GM12873 (cell line): Measurements from ENCODE around the gene JARID2.

Experiments
- TF ChIP-seq, protein P1 (sequence below): IDR thresholded peaks from 2 replicates; pipeline ENCODE4 v1.5.1; 2012; ENCODE audit warnings: low read depth, mild to moderate bottlenecking, moderate library complexity, low read length, control low read depth; ENCODE audit not compliant: insufficient read depth; ENCODE audit errors: missing control alignments

The JARID2 gene

DNA sequence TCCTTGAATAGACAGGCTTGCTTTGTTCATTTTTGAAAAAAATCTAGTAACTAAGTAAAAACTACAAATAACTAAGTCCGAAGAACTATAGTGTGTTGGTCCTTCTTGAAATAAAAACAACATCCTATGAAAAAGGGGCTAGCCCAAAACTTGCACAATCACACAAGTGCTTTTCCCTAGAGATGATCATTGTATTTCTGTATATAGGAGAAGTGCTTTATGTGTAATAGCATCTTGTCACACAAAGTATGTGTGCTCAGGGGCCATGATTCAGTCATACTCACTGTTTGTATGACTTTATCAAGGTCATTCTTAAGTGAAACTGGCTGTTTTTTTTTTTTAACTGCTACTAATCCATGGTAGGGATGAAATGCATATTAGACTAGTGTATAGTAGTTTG, 237.2 kb downstream of the JARID2 start:
- TF ChIP-seq, protein P1, sequence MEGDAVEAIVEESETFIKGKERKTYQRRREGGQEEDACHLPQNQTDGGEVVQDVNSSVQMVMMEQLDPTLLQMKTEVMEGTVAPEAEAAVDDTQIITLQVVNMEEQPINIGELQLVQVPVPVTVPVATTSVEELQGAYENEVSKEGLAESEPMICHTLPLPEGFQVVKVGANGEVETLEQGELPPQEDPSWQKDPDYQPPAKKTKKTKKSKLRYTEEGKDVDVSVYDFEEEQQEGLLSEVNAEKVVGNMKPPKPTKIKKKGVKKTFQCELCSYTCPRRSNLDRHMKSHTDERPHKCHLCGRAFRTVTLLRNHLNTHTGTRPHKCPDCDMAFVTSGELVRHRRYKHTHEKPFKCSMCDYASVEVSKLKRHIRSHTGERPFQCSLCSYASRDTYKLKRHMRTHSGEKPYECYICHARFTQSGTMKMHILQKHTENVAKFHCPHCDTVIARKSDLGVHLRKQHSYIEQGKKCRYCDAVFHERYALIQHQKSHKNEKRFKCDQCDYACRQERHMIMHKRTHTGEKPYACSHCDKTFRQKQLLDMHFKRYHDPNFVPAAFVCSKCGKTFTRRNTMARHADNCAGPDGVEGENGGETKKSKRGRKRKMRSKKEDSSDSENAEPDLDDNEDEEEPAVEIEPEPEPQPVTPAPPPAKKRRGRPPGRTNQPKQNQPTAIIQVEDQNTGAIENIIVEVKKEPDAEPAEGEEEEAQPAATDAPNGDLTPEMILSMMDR = no peak

DNA sequence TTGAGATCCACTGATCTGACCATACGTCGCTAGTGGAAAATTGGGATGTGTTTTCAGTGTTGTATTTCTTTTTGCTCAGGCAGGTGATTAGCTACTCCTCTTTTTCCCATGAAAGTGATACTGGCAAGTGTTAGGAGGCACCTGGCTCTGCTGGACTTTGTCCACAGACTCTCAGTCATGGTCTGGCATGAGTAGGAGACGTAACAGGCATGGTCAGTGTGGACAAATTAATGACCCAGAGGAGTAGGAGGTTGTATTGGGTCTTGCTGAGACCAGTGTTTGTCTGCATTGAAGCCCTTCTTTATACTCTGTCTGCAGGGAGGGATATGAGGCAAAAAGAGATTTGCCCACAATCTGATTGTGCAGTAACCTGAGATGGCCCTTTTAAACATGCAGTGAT, 238.3 kb downstream of the JARID2 start:
- TF ChIP-seq, protein P1 = no peak

DNA sequence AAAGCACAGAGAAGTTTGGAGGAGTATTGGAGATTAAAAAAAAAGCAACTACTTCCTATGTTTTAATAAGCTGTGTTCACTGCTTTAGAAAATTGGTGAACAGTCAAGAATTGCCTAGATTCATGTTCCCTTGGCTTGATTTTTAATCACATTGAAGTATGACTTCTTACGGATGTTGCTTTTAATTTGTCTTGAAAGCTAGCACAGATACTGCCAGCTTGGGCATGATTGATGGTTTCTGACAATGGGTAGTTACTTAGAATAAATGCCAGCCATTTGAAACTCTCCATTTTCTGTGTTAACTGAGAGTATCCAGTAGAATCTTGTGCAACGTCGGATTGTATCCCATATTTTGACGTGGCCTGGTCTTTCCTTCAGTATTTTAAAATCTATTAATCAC, 239.0 kb downstream of the JARID2 start:
- TF ChIP-seq, protein P1 = no peak

DNA sequence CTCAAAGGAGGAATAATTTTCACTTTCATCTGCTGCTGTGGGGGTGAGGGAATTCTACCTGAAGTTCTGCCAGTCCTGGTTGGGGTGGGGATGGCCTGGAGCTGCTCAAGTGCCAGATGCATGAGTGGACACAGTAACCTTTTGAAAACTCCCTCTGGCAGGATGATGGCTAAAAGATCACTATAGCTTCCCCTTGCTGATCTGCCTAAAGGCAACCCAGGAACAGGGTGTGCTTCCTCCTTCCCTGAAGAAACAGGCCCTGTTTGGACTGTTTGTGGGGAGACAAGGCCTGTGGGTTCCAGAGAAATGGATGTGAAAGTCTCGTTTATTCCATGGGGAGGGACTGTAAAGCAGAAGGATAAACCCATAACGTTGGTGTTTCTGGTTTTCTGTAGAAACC, 240.1 kb downstream of the JARID2 start:
- TF ChIP-seq, protein P1 = no peak

DNA sequence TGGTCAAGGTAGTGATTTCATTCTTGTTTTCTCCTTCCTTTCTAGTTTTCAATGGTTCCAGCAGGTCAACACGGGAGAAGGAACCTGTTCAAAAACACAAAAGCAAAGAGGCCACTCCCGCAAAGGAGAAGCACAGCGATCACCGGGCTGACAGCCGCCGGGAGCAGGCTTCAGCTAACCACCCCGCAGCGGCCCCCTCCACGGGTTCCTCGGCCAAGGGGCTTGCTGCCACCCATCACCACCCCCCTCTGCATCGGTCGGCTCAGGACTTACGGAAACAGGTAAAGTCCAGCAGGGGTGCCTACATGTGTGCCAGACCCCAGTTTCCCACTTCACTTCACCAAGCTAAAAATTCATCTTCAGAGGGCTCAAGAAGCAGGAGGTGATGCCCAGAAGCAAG, 241.4 kb downstream of the JARID2 start:
- TF ChIP-seq, protein P1 = no peak

DNA sequence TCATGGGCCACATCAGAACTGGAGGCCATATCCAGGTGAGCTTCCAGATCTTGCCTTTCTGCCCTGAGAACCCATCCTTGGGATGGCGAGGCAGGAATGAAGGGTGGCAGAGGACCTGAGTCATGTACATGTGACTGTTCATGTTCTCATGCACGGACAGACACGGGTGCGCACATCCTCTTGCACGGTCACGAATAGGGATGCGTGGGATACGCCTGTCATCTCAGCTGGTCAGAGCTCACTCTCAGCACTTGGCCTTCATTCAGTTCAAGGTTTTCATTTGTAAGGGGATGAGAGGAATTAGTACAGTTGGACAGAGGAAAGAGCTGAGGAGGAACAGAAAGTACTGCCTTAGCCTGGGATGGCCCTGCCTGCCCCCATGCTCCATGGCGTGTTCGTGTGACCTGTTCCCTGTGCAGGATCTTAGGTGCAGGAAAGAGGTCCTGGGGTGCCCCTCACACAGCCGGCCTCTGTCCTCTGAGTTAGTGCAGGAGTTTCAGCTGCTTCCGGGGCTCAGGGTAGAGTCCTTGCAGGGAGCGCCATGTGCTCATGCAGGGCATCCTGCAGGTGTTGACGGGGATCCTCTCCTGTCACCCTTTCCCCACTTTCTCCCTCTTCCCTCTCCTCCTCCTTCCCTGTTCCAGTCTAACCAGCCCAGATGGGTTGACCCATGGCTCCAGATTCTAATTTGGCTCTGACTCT, 243.5 kb downstream of the JARID2 start:
- TF ChIP-seq, protein P1 = no peak

DNA sequence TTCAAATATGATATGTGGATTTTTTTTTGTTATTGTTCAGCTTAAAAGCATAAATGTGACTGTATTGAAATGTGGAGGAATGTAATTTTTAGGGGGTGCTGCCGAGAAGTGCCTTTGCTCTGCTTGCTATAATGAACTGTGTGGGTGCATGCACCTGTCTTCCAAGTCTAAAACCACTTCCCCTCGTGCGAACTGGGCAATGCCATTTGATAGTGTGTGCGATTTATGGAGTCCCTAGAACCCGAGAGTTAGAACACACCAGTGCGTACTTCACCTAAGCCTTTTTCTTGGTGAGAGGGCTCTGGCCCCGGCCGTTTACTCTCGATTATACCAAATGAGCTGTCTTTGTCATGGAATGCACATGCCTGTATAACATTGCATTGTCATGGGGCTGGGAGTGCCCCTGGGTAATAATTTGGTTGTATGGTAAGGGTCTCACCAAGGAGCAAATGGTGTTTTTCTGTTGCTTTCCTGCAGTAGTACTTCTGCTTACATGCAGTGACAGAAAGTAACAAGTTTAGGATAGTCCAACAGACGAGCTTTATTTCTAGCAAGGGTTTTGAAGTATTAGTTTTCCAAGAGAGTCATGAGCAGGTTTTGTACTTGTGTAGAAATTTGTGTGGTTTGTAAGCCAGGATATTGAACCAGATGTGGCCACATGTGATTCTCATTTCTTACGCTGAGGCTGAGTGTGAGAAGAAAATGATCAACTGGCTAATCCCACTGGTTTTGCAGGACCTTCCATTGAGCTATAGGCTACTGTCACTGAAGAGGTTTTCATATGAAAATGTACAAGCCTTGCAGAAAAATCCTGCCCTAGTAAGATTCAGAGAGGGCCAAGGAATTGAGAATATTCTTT, 244.6 kb downstream of the JARID2 start:
- TF ChIP-seq, protein P1 = no peak
